HuH-7 (cell line): ENCODE data around the gene PTCH1.

ENCODE experiments used
- DNase-seq: peaks from one replicate; pipeline ENCODE4 v3.0.0; 2011; ENCODE audit warnings: low spot score

The PTCH1 gene

GRCh38 chr9:95498641-95499040 is 18.1 kb downstream of the PTCH1 start:
- no peak for DNase-seq

- DNase-seq, result no peak
These were observed 19.0 kb downstream of the PTCH1 start for GRCh38 chr9:95497772-95498171.

GRCh38 chr9:95496687-95497086 is 20.1 kb downstream of the PTCH1 start:
- DNase-seq, result no peak

GRCh38 chr9:95495961-95496360 is 20.8 kb downstream of the PTCH1 start:
- DNase-seq, result no peak

- no peak for DNase-seq
These were observed 21.2 kb downstream of the PTCH1 start for GRCh38 chr9:95495529-95495928.

GRCh38 chr9:95494416-95495371 is 22.1 kb downstream of the PTCH1 start:
- DNase-seq, result no peak

- no peak for DNase-seq
These were observed 22.8 kb downstream of the PTCH1 start for GRCh38 chr9:95494022-95494415.

- DNase-seq, result no peak
These were observed 23.4 kb downstream of the PTCH1 start for GRCh38 chr9:95493402-95493801.

- no peak for DNase-seq
These were observed 25.0 kb downstream of the PTCH1 start for GRCh38 chr9:95491543-95492320.

- DNase-seq, result no peak
These were observed 27.8 kb downstream of the PTCH1 start for GRCh38 chr9:95488954-95489353.

GRCh38 chr9:95486318-95486717 is 30.5 kb downstream of the PTCH1 start:
- no peak for DNase-seq

GRCh38 chr9:95484225-95484624 is 32.5 kb downstream of the PTCH1 start:
- no peak for DNase-seq

GRCh38 chr9:95483431-95483830 is 33.3 kb downstream of the PTCH1 start:
- DNase-seq, result no peak

GRCh38 chr9:95482621-95483020 is 34.1 kb downstream of the PTCH1 start:
- DNase-seq, result no peak

GRCh38 chr9:95481000-95481399 is 35.8 kb downstream of the PTCH1 start:
- no peak for DNase-seq

- no peak for DNase-seq
These were observed 36.4 kb downstream of the PTCH1 start for GRCh38 chr9:95480346-95480745.

- DNase-seq, result no peak
These were observed 37.4 kb downstream of the PTCH1 start for GRCh38 chr9:95479330-95479729.

GRCh38 chr9:95478335-95478734 is 38.4 kb downstream of the PTCH1 start:
- no peak for DNase-seq

- no peak for DNase-seq
These were observed 38.9 kb downstream of the PTCH1 start for GRCh38 chr9:95477885-95478284.

GRCh38 chr9:95477441-95477840 is 39.3 kb downstream of the PTCH1 start:
- DNase-seq, result no peak

- no peak for DNase-seq
These were observed 48.0 kb downstream of the PTCH1 start for GRCh38 chr9:95468791-95469190.

- no peak for DNase-seq
These were observed 51.7 kb downstream of the PTCH1 start for GRCh38 chr9:95465115-95465514.
